ENCODE results near the gene METAP1D.
A peak's percentile ranks its signal among the peaks of the same experiment; 100 is the strongest.
"Not testable (repeated sequence)": the region's sequence is repeated elsewhere in the genome, so short reads cannot be mapped to it uniquely, and the experiment has no call there.

The METAP1D gene

GRCh38 chr2:171991027-171991426, 8.7 kb upstream of the METAP1D start:
- no peak for DNase-seq (ENCODE audit: low read depth)
- no peak overlapping the region for H3K4me3 ChIP-seq (ENCODE audit: low read length)
- TF ChIP-seq, protein P1, sequence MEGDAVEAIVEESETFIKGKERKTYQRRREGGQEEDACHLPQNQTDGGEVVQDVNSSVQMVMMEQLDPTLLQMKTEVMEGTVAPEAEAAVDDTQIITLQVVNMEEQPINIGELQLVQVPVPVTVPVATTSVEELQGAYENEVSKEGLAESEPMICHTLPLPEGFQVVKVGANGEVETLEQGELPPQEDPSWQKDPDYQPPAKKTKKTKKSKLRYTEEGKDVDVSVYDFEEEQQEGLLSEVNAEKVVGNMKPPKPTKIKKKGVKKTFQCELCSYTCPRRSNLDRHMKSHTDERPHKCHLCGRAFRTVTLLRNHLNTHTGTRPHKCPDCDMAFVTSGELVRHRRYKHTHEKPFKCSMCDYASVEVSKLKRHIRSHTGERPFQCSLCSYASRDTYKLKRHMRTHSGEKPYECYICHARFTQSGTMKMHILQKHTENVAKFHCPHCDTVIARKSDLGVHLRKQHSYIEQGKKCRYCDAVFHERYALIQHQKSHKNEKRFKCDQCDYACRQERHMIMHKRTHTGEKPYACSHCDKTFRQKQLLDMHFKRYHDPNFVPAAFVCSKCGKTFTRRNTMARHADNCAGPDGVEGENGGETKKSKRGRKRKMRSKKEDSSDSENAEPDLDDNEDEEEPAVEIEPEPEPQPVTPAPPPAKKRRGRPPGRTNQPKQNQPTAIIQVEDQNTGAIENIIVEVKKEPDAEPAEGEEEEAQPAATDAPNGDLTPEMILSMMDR (IDR thresholded peaks at IDR 0.05; ENCODE audit: insufficient read depth, low read depth, low read length, missing control alignments): no peak

- no peak for DNase-seq (ENCODE audit: low read depth)
- TF ChIP-seq, protein P1 (IDR thresholded peaks at IDR 0.05; ENCODE audit: insufficient read depth, low read depth, low read length, missing control alignments): no peak
- H3K4me3 ChIP-seq (ENCODE audit: low read length): no peak overlapping the region
Measured at GRCh38 chr2:171995586-171995985, 4.2 kb upstream of the METAP1D start.

DNA sequence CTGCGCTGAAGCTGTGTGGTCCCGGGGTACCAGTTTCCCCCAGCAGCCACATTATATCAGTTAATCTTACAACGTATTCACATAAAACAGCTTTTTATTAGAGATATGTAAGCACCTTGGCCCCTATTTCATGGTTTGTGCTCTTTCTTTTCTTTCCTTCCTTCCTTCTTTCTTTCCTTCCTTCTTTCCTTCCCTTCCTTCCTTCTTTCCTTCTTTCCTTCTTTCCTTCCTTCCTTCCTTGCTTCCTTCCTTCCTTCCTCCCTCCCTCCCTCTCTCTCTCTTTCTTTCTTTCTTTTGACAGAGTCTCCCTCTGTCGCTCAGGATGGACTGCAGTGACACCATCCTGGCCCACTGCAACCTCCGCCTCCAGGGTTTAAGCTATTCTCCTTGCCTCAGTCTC, 3.7 kb upstream of the METAP1D start:
- TF ChIP-seq, protein P1 (IDR thresholded peaks at IDR 0.05; ENCODE audit: insufficient read depth, low read depth, low read length, missing control alignments): no peak
- DNase-seq (ENCODE audit: low read depth): no peak
- no peak overlapping the region for H3K4me3 ChIP-seq (ENCODE audit: low read length)

DNA sequence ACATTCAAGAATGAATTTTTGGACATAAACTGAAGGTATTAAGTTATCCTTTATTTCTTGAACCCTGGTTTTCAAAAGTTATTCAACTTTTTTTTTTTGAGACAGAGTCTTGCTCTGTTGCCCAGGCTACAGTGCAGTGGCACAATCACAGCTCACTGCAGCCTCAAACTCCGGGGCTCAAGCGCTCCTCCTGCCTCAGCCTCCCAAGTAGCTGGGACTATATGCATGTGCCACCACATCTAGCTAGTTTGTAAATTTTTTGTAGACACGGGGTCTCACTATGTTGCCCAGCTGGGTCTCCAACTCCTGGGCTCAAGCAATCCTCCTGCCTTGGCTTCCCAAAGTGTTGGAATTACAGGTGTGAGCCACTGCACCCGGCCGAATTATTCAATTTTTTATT, 2.7 kb upstream of the METAP1D start:
- not testable (repeated sequence) for DNase-seq (ENCODE audit: low read depth)

DNA sequence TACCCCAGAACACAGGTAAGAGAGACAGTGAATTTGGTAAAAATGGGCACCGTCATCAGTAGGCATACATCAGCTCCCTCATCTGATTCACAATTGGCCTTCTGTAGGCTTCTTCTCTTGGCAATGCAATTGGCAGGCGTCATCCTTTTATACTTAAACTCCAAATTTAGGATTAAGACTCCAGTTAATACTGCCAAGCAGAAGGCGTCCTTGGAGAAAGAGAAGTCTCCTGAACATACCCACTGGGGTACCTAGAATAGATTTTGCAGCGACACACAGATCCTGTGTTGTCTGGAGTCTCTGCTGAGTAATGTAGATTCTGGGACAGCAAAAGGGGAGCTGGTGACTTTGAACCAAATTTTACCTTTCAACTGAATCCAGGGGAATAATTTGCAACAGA, 592 bp upstream of the METAP1D start:
- H3K4me3 ChIP-seq (ENCODE audit: low read length): peak overlapping the region; percentile 89
- TF ChIP-seq, protein P1 (IDR thresholded peaks at IDR 0.05; ENCODE audit: insufficient read depth, low read depth, low read length, missing control alignments): no peak

More for the DNA sequence above, 2.7 kb upstream of the METAP1D start:
- not testable (repeated sequence) for H3K4me3 ChIP-seq (ENCODE audit: low read length)

DNA sequence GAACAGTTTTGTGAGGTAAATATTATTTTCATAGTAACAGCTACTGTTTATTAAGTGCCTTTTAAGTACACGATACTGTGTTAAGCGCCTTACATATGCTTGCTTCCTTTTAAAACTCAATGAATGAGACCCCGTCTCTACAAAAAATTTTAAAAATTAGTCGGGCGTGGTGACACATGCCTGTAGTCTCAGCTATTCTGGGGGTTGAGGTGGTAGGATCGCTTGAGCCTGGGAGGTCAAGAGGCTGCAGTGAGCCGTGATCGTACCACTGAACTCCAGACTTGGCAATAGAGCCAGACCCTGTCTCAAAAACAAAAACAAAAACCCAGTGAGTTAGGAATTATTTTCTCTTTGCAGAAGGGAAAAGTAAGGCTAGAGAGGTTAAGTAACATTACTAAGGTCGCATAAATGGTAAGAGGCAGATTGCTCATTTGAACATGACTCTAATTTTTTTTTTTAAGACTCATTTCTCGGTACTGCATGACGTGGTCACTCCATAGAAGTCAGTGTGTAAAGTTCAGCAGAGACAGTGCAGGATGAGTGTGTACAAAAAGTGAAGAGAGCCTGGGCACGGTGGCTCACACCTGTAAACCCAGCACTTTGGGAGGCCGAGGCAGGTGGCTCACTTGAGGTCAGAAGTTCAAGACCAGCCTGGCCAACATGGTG, 1.1 kb downstream of the METAP1D start:
- no peak for DNase-seq (ENCODE audit: low read depth)
- peak overlapping the region; percentile 89 for H3K4me3 ChIP-seq (ENCODE audit: low read length)
- TF ChIP-seq, protein P1 (IDR thresholded peaks at IDR 0.05; ENCODE audit: insufficient read depth, low read depth, low read length, missing control alignments): no peak

More for the DNA sequence above, 592 bp upstream of the METAP1D start:
- peak; percentile 21 for DNase-seq (ENCODE audit: low read depth)

- H3K4me3 ChIP-seq (ENCODE audit: low read length): no peak overlapping the region
- TF ChIP-seq, protein P1 (IDR thresholded peaks at IDR 0.05; ENCODE audit: insufficient read depth, low read depth, low read length, missing control alignments): no peak
- DNase-seq (ENCODE audit: low read depth): no peak
Measured at GRCh38 chr2:172007372-172007771, 7.6 kb downstream of the METAP1D start.
